ENCODE results near the gene HSPB2.

- TF ChIP-seq CTCF (conservative IDR thresholded peaks at IDR 0.05; ENCODE audit: low read length) (no peak), EZH2phosphoT487 (IDR thresholded peaks at IDR 0.05; ENCODE audit: borderline replicate concordance) (no peak)
Measured at GRCh38 chr11:111951565-111951964, 39.0 kb downstream of the HSPB2 start.

All from Loucy (cell line).